Measurements from ENCODE around the gene YAF2.

YAF2 gene

GRCh38 chr12:42281278-42281677, 43.2 kb upstream of the YAF2 start:
- no peak overlapping the region for H3K27ac ChIP-seq
- H3K9ac ChIP-seq (ENCODE audit: insufficient read length) = no peak overlapping the region
- no peak overlapping the region for H3K4me3 ChIP-seq
- DNase-seq (ENCODE audit: low read depth, low spot score) = no peak
- no peaks in the 10 kb centered on the region for H3K9me3 ChIP-seq (ENCODE audit: low read depth, low read length)
- no peaks in the 10 kb centered on the region for H3K36me3 ChIP-seq (ENCODE audit: insufficient read depth, low read length)
- TF ChIP-seq FOXP2 (optimal IDR thresholded peaks at IDR 0.05; ENCODE audit: control extremely low read depth, extremely low read length, insufficient read depth) (no peak), POLR2AphosphoS5 (IDR thresholded peaks at IDR 0.05; ENCODE audit: borderline replicate concordance, low read depth, low read length) (no peak), EZH2 (IDR thresholded peaks at IDR 0.05) (no peak)

GRCh38 chr12:42278128-42278510, 40.1 kb upstream of the YAF2 start:
- no peak for TF ChIP-seq FOXP2 (optimal IDR thresholded peaks at IDR 0.05; ENCODE audit: control extremely low read depth, extremely low read length, insufficient read depth)
- TF ChIP-seq POLR2AphosphoS5 (IDR thresholded peaks at IDR 0.05; ENCODE audit: borderline replicate concordance, low read depth, low read length) = no peak
- TF ChIP-seq EZH2 (IDR thresholded peaks at IDR 0.05) = no peak
- peak overlapping the region; percentile 88 for H3K27ac ChIP-seq
- no peaks in the 10 kb centered on the region for H3K9me3 ChIP-seq (ENCODE audit: low read depth, low read length)
- no peak overlapping the region for H3K4me3 ChIP-seq
- peak; percentile 84 for DNase-seq (ENCODE audit: low read depth, low spot score)
- no peaks in the 10 kb centered on the region for H3K36me3 ChIP-seq (ENCODE audit: insufficient read depth, low read length)
- no peak overlapping the region for H3K9ac ChIP-seq (ENCODE audit: insufficient read length)

GRCh38 chr12:42277396-42278127, 39.5 kb upstream of the YAF2 start:
- no peaks in the 10 kb centered on the region for H3K9me3 ChIP-seq (ENCODE audit: low read depth, low read length)
- H3K4me3 ChIP-seq = peak overlapping the region; percentile 42
- no peak for TF ChIP-seq POLR2AphosphoS5 (IDR thresholded peaks at IDR 0.05; ENCODE audit: borderline replicate concordance, low read depth, low read length)
- peak overlapping the region; percentile 11 for H3K9ac ChIP-seq (ENCODE audit: insufficient read length)
- no peaks in the 10 kb centered on the region for H3K36me3 ChIP-seq (ENCODE audit: insufficient read depth, low read length)
- peak overlapping the region; percentile 99 for H3K27ac ChIP-seq
- peak; percentile 83 for DNase-seq (ENCODE audit: low read depth, low spot score)

GRCh38 chr12:42275499-42275898, 37.5 kb upstream of the YAF2 start:
- Histone ChIP-seq H3K9ac (ENCODE audit: insufficient read length) (no peak overlapping the region), H3K27ac (no peak overlapping the region), H3K36me3 (ENCODE audit: insufficient read depth, low read length) (no peaks in the 10 kb centered on the region), H3K9me3 (ENCODE audit: low read depth, low read length) (no peaks in the 10 kb centered on the region), H3K4me3 (no peak overlapping the region)
- no peak for DNase-seq (ENCODE audit: low read depth, low spot score)
- TF ChIP-seq FOXP2 (optimal IDR thresholded peaks at IDR 0.05; ENCODE audit: control extremely low read depth, extremely low read length, insufficient read depth) = no peak
- no peak for TF ChIP-seq EZH2 (IDR thresholded peaks at IDR 0.05)
- no peak for TF ChIP-seq POLR2AphosphoS5 (IDR thresholded peaks at IDR 0.05; ENCODE audit: borderline replicate concordance, low read depth, low read length)

GRCh38 chr12:42273706-42274105, 35.7 kb upstream of the YAF2 start:
- TF ChIP-seq EZH2 (IDR thresholded peaks at IDR 0.05) (no peak), FOXP2 (optimal IDR thresholded peaks at IDR 0.05; ENCODE audit: control extremely low read depth, extremely low read length, insufficient read depth) (no peak), POLR2AphosphoS5 (IDR thresholded peaks at IDR 0.05; ENCODE audit: borderline replicate concordance, low read depth, low read length) (no peak)
- DNase-seq (ENCODE audit: low read depth, low spot score) = no peak
- no peak overlapping the region for H3K9ac ChIP-seq (ENCODE audit: insufficient read length)
- no peak overlapping the region for H3K4me3 ChIP-seq
- H3K9me3 ChIP-seq (ENCODE audit: low read depth, low read length) = no peaks in the 10 kb centered on the region
- no peak overlapping the region for H3K27ac ChIP-seq
- no peaks in the 10 kb centered on the region for H3K36me3 ChIP-seq (ENCODE audit: insufficient read depth, low read length)

GRCh38 chr12:42270596-42270995, 32.5 kb upstream of the YAF2 start:
- Histone ChIP-seq H3K4me3 (no peak overlapping the region), H3K9ac (ENCODE audit: insufficient read length) (no peak overlapping the region), H3K9me3 (ENCODE audit: low read depth, low read length) (no peaks in the 10 kb centered on the region), H3K27ac (0 out of 2 replicates have a peak overlapping the region, but pooled peaks have one; percentile 1), H3K36me3 (ENCODE audit: insufficient read depth, low read length) (no peaks in the 10 kb centered on the region)
- TF ChIP-seq EZH2 (IDR thresholded peaks at IDR 0.05) (no peak), POLR2AphosphoS5 (IDR thresholded peaks at IDR 0.05; ENCODE audit: borderline replicate concordance, low read depth, low read length) (no peak), FOXP2 (optimal IDR thresholded peaks at IDR 0.05; ENCODE audit: control extremely low read depth, extremely low read length, insufficient read depth) (no peak)
- DNase-seq (ENCODE audit: low read depth, low spot score) = no peak

DNA sequence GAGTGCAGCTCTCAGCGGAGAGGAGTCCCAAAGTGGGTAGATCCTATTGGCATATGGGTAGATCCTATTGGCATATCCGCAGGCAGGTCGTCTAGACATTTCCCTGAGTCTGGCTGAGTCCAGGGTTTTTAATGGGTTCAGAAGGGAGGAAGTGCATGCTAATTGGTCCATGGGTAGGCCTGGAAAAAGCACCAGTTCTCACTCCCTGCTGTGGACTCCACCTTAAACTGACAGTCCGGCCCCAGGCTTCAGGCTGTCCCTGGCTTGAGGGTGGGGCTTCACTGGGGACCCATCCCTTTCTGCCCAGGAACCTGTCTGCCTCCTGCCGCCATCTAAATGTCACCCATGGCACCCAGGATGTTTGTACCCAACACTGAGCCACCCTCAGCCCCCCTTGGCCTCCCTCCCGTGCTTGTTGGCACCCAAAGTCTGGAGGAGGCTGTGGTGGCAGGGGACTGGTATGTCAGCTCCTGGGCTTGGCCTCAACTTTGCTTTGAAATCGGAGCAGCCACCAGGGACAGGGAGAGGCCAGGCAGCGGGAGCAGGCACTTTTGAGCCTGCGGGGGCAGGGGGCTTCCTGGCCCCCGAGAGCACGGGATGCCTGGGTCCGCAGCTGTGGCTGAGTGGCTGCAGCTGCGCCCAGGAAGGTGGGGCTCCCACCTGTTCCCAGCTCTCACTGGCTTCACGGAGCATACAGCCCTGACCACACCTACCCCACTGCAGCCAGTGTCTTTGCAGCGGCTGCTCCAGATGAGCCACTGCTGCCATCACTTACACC, 29.6 kb upstream of the YAF2 start:
- Histone ChIP-seq H3K27ac (no peak overlapping the region), H3K9me3 (ENCODE audit: low read depth, low read length) (no peaks in the 10 kb centered on the region), H3K4me3 (no peak overlapping the region), H3K36me3 (ENCODE audit: insufficient read depth, low read length) (no peaks in the 10 kb centered on the region), H3K9ac (ENCODE audit: insufficient read length) (no peak overlapping the region)
- TF ChIP-seq EZH2 (IDR thresholded peaks at IDR 0.05) (no peak), FOXP2 (optimal IDR thresholded peaks at IDR 0.05; ENCODE audit: control extremely low read depth, extremely low read length, insufficient read depth) (no peak), POLR2AphosphoS5 (IDR thresholded peaks at IDR 0.05; ENCODE audit: borderline replicate concordance, low read depth, low read length) (no peak)
- no peak for DNase-seq (ENCODE audit: low read depth, low spot score)

GRCh38 chr12:42266579-42267230, 28.7 kb upstream of the YAF2 start:
- no peaks in the 10 kb centered on the region for H3K36me3 ChIP-seq (ENCODE audit: insufficient read depth, low read length)
- TF ChIP-seq EZH2 (IDR thresholded peaks at IDR 0.05) = no peak
- TF ChIP-seq FOXP2 (optimal IDR thresholded peaks at IDR 0.05; ENCODE audit: control extremely low read depth, extremely low read length, insufficient read depth) = no peak
- no peak for TF ChIP-seq POLR2AphosphoS5 (IDR thresholded peaks at IDR 0.05; ENCODE audit: borderline replicate concordance, low read depth, low read length)
- no peak overlapping the region for H3K4me3 ChIP-seq
- no peak for DNase-seq (ENCODE audit: low read depth, low spot score)
- H3K9ac ChIP-seq (ENCODE audit: insufficient read length) = no peak overlapping the region
- no peaks in the 10 kb centered on the region for H3K9me3 ChIP-seq (ENCODE audit: low read depth, low read length)
- H3K27ac ChIP-seq = no peak overlapping the region
